Prostate gland (tissue), 2 donors: Measurements from ENCODE around the gene TAB2. TPM values are rescaled to one million over a fixed set of nuclear protein-coding genes. Genes with fewer than 3 reads are reported as not detected.

Experiments
- DNase-seq: peaks from one replicate; pipeline ENCODE4 v3.0.0-alpha.2; 2019; ENCODE audit warnings: low spot score
- H3K27ac ChIP-seq, 2 donors: fragments of 200-600 bp; sonication (generic); 2 replicates each; pipeline ENCODE4 v1.5.1; 2017 to 2019
- H3K27me3 ChIP-seq: fragments of 200-600 bp; sonication (generic); replicated peaks from 2 replicates; pipeline ENCODE4 v1.5.1; 2019; ENCODE audit not compliant: insufficient read depth
- H3K36me3 ChIP-seq, 2 donors: fragments of 200-600 bp; sonication (generic); 1 replicate in 1 of 2; 2 replicates in 1 of 2; pipeline versions ENCODE4 v1.5.1 to v1.8.1; 2017 to 2019
- H3K4me1 ChIP-seq: fragments of 200-600 bp; sonication (generic); replicated peaks from 2 replicates; pipeline ENCODE4 v1.5.1; 2019
- H3K4me3 ChIP-seq, 2 donors: fragments of 200-600 bp; sonication (generic); 2 replicates each; pipeline ENCODE4 v1.5.1; 2017 to 2019
- H3K9me3 ChIP-seq: fragments of 200-600 bp; sonication (generic); 2 replicates; pipeline ENCODE4 v1.5.1; 2017
- CTCF ChIP-seq, 4 experiments: fragments of 200-600 bp in 2 of 4; fragments of 450-650 bp in 2 of 4; sonication (generic) in 2 of 4; IDR thresholded peaks; 1 replicate in 3 of 4; 2 replicates in 1 of 4; pipeline ENCODE4 v1.5.1; 2016 to 2019; ENCODE audit warnings: antibody characterized with exemption in 4 of 4, mild to moderate bottlenecking in 2 of 4, moderate library complexity in 2 of 4
- POLR2A ChIP-seq: fragments of 450-650 bp; IDR thresholded peaks from one replicate; pipeline ENCODE4 v1.6.1; 2016; ENCODE audit warnings: antibody characterized with exemption, mild to moderate bottlenecking
- POLR2AphosphoS5 ChIP-seq: sonication (generic); formaldehyde crosslinking; IDR thresholded peaks from one replicate; pipeline ENCODE4 v1.6.1; 2017; ENCODE audit warnings: antibody characterized with exemption
- WGBS: methylation state at CpG from one replicate; pipeline ENCODE4 v1.1.5; 2018; 5-methylcytosine and 5-hydroxymethylcytosine counted together
- intact Hi-C: fragments of 100-400 bp; cut with DNase I; formaldehyde crosslinking; loops from one replicate; pipeline ENCODE4 v1.14.2; 2022
- total RNA-seq, 2 donors: library from RNA; depleted of rRNA; stranded (reverse); fragments of >200 nt; gene quantifications; one replicate each; pipeline ENCODE4 v1.1.0, GENCODE V29; 2016

Gene TAB2
- total RNA-seq, 2 donors from 2014 or later: 58.8 to 66.3 TPM

GRCh38 chr6:149452037-149452939 is 134.8 kb downstream of the TAB2 start:
- intact Hi-C loops: loop anchor here (5.0 to 10.0 kb wide), 2 partner anchors 53 to 420 kb away; no protein-coding TSS in a partner anchor
- DNase-seq: no peak
- TF ChIP-seq CTCF (IDR thresholded peaks at IDR 0.05) (no peak), POLR2A (no peak), POLR2AphosphoS5 (no peak)
- Histone ChIP-seq H3K27me3 (no peaks in the 10 kb centered on the region), H3K27ac (no peak overlapping the region), H3K9me3 (no peaks in the 10 kb centered on the region), H3K4me3 (no peak overlapping the region), H3K36me3 (no peaks in the 10 kb centered on the region), H3K4me1 (peaks cover 8% of the 10 kb centered on the region)
- 96% methylated on average over 13 of the region's 13 CpGs for WGBS

- no peak for DNase-seq
Measured at GRCh38 chr6:149453597-149454345, 136.3 kb downstream of the TAB2 start.

GRCh38 chr6:149454346-149454848 is 136.9 kb downstream of the TAB2 start:
- WGBS: 1% methylated on average over 15 of the region's 15 CpGs
- no peak overlapping the region for H3K4me3 ChIP-seq
- no peaks in the 10 kb centered on the region for H3K9me3 ChIP-seq
- peak overlapping the region; percentile 52 to 60 for H3K27ac ChIP-seq
- no peaks in the 10 kb centered on the region for H3K27me3 ChIP-seq
- intact Hi-C loops: loop anchor here (5.0 to 10.0 kb wide), 2 partner anchors 50 to 422 kb away; no protein-coding TSS in a partner anchor
- H3K36me3 ChIP-seq: no peaks in the 10 kb centered on the region
- TF ChIP-seq POLR2AphosphoS5 (peak; percentile 89), POLR2A (no peak)
- H3K4me1 ChIP-seq: peaks cover 8% of the 10 kb centered on the region
- DNase-seq: peak; percentile 85

More at GRCh38 chr6:149453597-149454345, 136.3 kb downstream of the TAB2 start:
- TF ChIP-seq POLR2A (no peak), POLR2AphosphoS5 (no peak), CTCF (IDR thresholded peaks at IDR 0.05) (no peak)
- intact Hi-C loops: loop anchor here (5.0 to 10.0 kb wide), 2 partner anchors 51 to 421 kb away; no protein-coding TSS in a partner anchor
- H3K9me3 ChIP-seq: no peaks in the 10 kb centered on the region
- H3K27ac ChIP-seq: peak overlapping the region; percentile 52 to 60
- WGBS: 75% methylated on average over 6 of the region's 6 CpGs
- no peak overlapping the region for H3K4me3 ChIP-seq
- H3K36me3 ChIP-seq: no peaks in the 10 kb centered on the region
- no peaks in the 10 kb centered on the region for H3K27me3 ChIP-seq
- H3K4me1 ChIP-seq: peaks cover 8% of the 10 kb centered on the region

GRCh38 chr6:149455031-149455732 is 137.7 kb downstream of the TAB2 start:
- 77% methylated on average over 11 of the region's 11 CpGs for WGBS
- Histone ChIP-seq H3K9me3 (no peaks in the 10 kb centered on the region), H3K4me3 (no peak overlapping the region), H3K27me3 (no peaks in the 10 kb centered on the region), H3K27ac (peak overlapping the region; percentile 52 to 60), H3K36me3 (no peaks in the 10 kb centered on the region), H3K4me1 (peaks cover 8% of the 10 kb centered on the region)
- DNase-seq: no peak
- TF ChIP-seq POLR2A (no peak), CTCF (IDR thresholded peaks at IDR 0.05) (no peak), POLR2AphosphoS5 (no peak)
- intact Hi-C loops: loop anchor here (10.0 kb wide), 1 partner anchor 50 kb away; no protein-coding TSS in a partner anchor
